SK-N-SH treated with all-trans-retinoic acid at 6 μM for 48 hours (cell line): ENCODE data around the gene GDF7.

Experiments
- ATAC-seq: fragments of 200-7000 bp; cut with Tn5 transposase; 3 replicates; pipeline ENCODE4 v1.9.1; 2020; ENCODE audit warnings: mild to moderate bottlenecking, moderate library complexity
- ARNTL ChIP-seq: fragments of 450-650 bp; formaldehyde crosslinking; IDR thresholded peaks from 2 replicates; pipeline ENCODE4 v1.5.0; 2020; ENCODE audit warnings: low read depth, mild to moderate bottlenecking, moderate library complexity, borderline replicate concordance
- BACH2 ChIP-seq: fragments of 250-450 bp; sonication (Bioruptor Pico); IDR thresholded peaks from 2 replicates; pipeline ENCODE4 v1.9.0; 2021; ENCODE audit warnings: mild to moderate bottlenecking, borderline replicate concordance
- CREB5 ChIP-seq: fragments of 250-450 bp; sonication (Bioruptor Pico); IDR thresholded peaks from 2 replicates; pipeline ENCODE4 v1.5.1; 2020; ENCODE audit warnings: low read depth, mild to moderate bottlenecking, moderate library complexity
- CSDC2 ChIP-seq: fragments of 250-450 bp; sonication (Bioruptor Pico); IDR thresholded peaks from 2 replicates; pipeline ENCODE4 v1.5.0; 2020; ENCODE audit warnings: mild to moderate bottlenecking, moderate library complexity
- CSRNP3 ChIP-seq: fragments of 250-450 bp; sonication (Bioruptor Pico); IDR thresholded peaks from 2 replicates; pipeline ENCODE4 v1.5.1; 2021; ENCODE audit warnings: mild to moderate bottlenecking, moderate library complexity
- ESRRG ChIP-seq: fragments of 250-450 bp; sonication (Bioruptor Pico); IDR thresholded peaks from 2 replicates; pipeline ENCODE4 v1.6.1; 2021; ENCODE audit warnings: mild to moderate bottlenecking
- GLIS3 ChIP-seq: fragments of 250-450 bp; sonication (Bioruptor Pico); IDR thresholded peaks from 2 replicates; pipeline ENCODE4 v1.5.0; 2020; ENCODE audit warnings: mild to moderate bottlenecking, moderate library complexity
- ISL1 ChIP-seq: fragments of 250-450 bp; sonication (Bioruptor Pico); IDR thresholded peaks from 2 replicates; pipeline ENCODE4 v2.1.2; 2022; ENCODE audit warnings: mild to moderate bottlenecking, moderate library complexity
- OSR1 ChIP-seq: fragments of 250-450 bp; sonication (Bioruptor Pico); IDR thresholded peaks from 2 replicates; pipeline ENCODE4 v1.8.0; 2022; ENCODE audit warnings: moderate library complexity, mild to moderate bottlenecking, inconsistent platforms
- PATZ1 ChIP-seq: fragments of 250-450 bp; sonication (Bioruptor Pico); IDR thresholded peaks from 2 replicates; pipeline ENCODE4 v1.8.0; 2020; ENCODE audit warnings: mild to moderate bottlenecking, moderate library complexity, borderline replicate concordance
- POU6F1 ChIP-seq: fragments of 250-450 bp; sonication (Bioruptor Pico); IDR thresholded peaks from 2 replicates; pipeline ENCODE4 v1.8.0; 2021; ENCODE audit warnings: low read depth, mild to moderate bottlenecking, moderate library complexity, borderline replicate concordance
- PPARA ChIP-seq: fragments of 250-450 bp; sonication (Bioruptor Pico); IDR thresholded peaks from 2 replicates; pipeline ENCODE4 v1.5.0; 2020; ENCODE audit warnings: mild to moderate bottlenecking, borderline replicate concordance
- RARB ChIP-seq: fragments of 250-450 bp; sonication (Bioruptor Pico); IDR thresholded peaks from 2 replicates; pipeline ENCODE4 v1.8.0; 2021; ENCODE audit warnings: mild to moderate bottlenecking, moderate library complexity
- SNAI2 ChIP-seq: fragments of 250-450 bp; sonication (Bioruptor Pico); IDR thresholded peaks from 2 replicates; pipeline ENCODE4 v1.5.0; 2020; ENCODE audit warnings: mild to moderate bottlenecking, moderate library complexity
- TCF4 ChIP-seq: fragments of 250-450 bp; sonication (Bioruptor Pico); IDR thresholded peaks from 2 replicates; pipeline ENCODE4 v1.8.0; 2021; ENCODE audit warnings: mild to moderate bottlenecking, moderate library complexity, borderline replicate concordance
- TOX ChIP-seq: fragments of 250-450 bp; sonication (Bioruptor Pico); IDR thresholded peaks from 2 replicates; pipeline ENCODE4 v1.8.0; 2021; ENCODE audit warnings: mild to moderate bottlenecking, moderate library complexity, borderline replicate concordance
- TSHZ2 ChIP-seq: fragments of 250-450 bp; sonication (Bioruptor Pico); IDR thresholded peaks from 2 replicates; pipeline ENCODE4 v1.5.0; 2020; ENCODE audit warnings: mild to moderate bottlenecking, moderate library complexity
- ZC3H10 ChIP-seq: fragments of 250-450 bp; sonication (Bioruptor Pico); IDR thresholded peaks from 2 replicates; pipeline ENCODE4 v1.5.1; 2021; ENCODE audit warnings: mild to moderate bottlenecking, moderate library complexity
- ZFP3 ChIP-seq: fragments of 250-450 bp; sonication (Bioruptor Pico); IDR thresholded peaks from 2 replicates; pipeline ENCODE4 v1.5.0; 2020; ENCODE audit warnings: mild to moderate bottlenecking, moderate library complexity
- ZFP30 ChIP-seq: fragments of 450-650 bp; formaldehyde crosslinking; IDR thresholded peaks from 2 replicates; pipeline ENCODE4 v1.5.0; 2022; ENCODE audit warnings: mild to moderate bottlenecking, moderate library complexity
- ZNF565 ChIP-seq: fragments of 450-650 bp; formaldehyde crosslinking; conservative IDR thresholded peaks from 2 replicates; pipeline ENCODE4 v1.5.0; 2020; ENCODE audit warnings: low read depth, mild to moderate bottlenecking, moderate library complexity
- ZNF70 ChIP-seq: fragments of 450-650 bp; formaldehyde crosslinking; IDR thresholded peaks from 2 replicates; pipeline ENCODE4 v1.5.0; 2020; ENCODE audit warnings: mild to moderate bottlenecking, moderate library complexity
- ZNF8 ChIP-seq: fragments of 450-650 bp; formaldehyde crosslinking; IDR thresholded peaks from 2 replicates; pipeline ENCODE4 v1.5.0; 2020; ENCODE audit warnings: mild to moderate bottlenecking, moderate library complexity

GDF7 gene

GRCh38 chr2:20623741-20624155, 43.2 kb upstream of the GDF7 start:
- TF ChIP-seq CSDC2 (CRISPR knock-in tag) = no peak
- TF ChIP-seq TOX (CRISPR knock-in tag) = no peak
- TF ChIP-seq ZFP3 (CRISPR knock-in tag) = no peak
- TF ChIP-seq POU6F1 (CRISPR knock-in tag) = no peak
- no peak for TF ChIP-seq CSRNP3 (CRISPR knock-in tag)
- no peak for TF ChIP-seq BACH2 (CRISPR knock-in tag)
- no peak for TF ChIP-seq PPARA (CRISPR knock-in tag)
- no peak for TF ChIP-seq ZFP30
- TF ChIP-seq TSHZ2 (CRISPR knock-in tag) = no peak
- TF ChIP-seq ZNF70 (CRISPR knock-in tag) = no peak
- TF ChIP-seq ARNTL (CRISPR knock-in tag) = no peak
- TF ChIP-seq ESRRG (CRISPR knock-in tag) = no peak
- TF ChIP-seq CREB5 = no peak
- TF ChIP-seq OSR1 (CRISPR knock-in tag) = no peak
- TF ChIP-seq ZC3H10 (CRISPR knock-in tag) = no peak
- TF ChIP-seq ISL1 = no peak

GRCh38 chr2:20624156-20624883, 42.6 kb upstream of the GDF7 start:
- no peak for ATAC-seq
- no peak for TF ChIP-seq TCF4 (CRISPR knock-in tag)
- no peak for TF ChIP-seq TOX (CRISPR knock-in tag)
- TF ChIP-seq GLIS3 (CRISPR knock-in tag) = no peak
- no peak for TF ChIP-seq BACH2 (CRISPR knock-in tag)
- no peak for TF ChIP-seq ISL1
- TF ChIP-seq POU6F1 (CRISPR knock-in tag) = no peak
- TF ChIP-seq ZNF8 = no peak
- TF ChIP-seq ZNF565 = no peak
- no peak for TF ChIP-seq CSDC2 (CRISPR knock-in tag)
- no peak for TF ChIP-seq PPARA (CRISPR knock-in tag)
- no peak for TF ChIP-seq RARB (CRISPR knock-in tag)
- no peak for TF ChIP-seq ARNTL (CRISPR knock-in tag)
- no peak for TF ChIP-seq TSHZ2 (CRISPR knock-in tag)
- TF ChIP-seq ZFP30 = no peak
- TF ChIP-seq PATZ1 = no peak
- TF ChIP-seq OSR1 (CRISPR knock-in tag) = no peak
- TF ChIP-seq SNAI2 (CRISPR knock-in tag) = no peak
- no peak for TF ChIP-seq CSRNP3 (CRISPR knock-in tag)

More at GRCh38 chr2:20623741-20624155, 43.2 kb upstream of the GDF7 start:
- no peak for ATAC-seq
